DMS114 treated with DMSO at 0.1 percent for 48 hours (cell line): Measurements from ENCODE around the gene TTC36.
"Not testable (repeated sequence)": the region's sequence is repeated elsewhere in the genome, so short reads cannot be mapped to it uniquely, and the experiment has no call there.

ENCODE experiments used
- DNase-seq: peaks from one replicate; lab custom pipeline; 2025; ENCODE audit not compliant: unreplicated experiment; lab: John Stamatoyannopoulos, UW

The TTC36 gene

GRCh38 chr11:118527109-118527508 is at the start of gene TTC36:
TTC36 (plus strand) TSS chr11:118527474; CDS start chr11:118527495, 21 bp downstream.
- DNase-seq = no peak

- not testable (repeated sequence) for DNase-seq
These were observed 46.0 kb upstream of the TTC36 start for GRCh38 chr11:118481238-118481637.

GRCh38 chr11:118484405-118484804 is 42.9 kb upstream of the TTC36 start:
- DNase-seq = no peak

DNA sequence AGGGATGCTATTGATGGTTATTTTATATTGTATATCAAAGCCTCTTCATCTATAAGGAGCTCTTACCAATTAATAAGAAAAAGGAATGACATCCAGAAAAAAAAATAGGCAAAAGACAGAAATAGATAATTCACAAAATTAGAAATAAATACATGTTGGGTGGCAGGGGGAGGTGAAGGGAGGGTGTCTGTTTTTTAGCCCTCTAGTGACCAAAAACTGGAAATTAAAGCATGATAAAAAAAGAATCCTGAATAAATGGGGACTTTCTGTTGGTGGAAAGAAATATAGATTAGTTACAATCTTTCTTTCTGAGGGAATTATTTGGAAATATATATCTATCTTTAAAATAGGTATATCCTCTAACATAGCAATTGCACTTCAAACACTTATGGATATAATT is 42.0 kb upstream of the TTC36 start:
- no peak for DNase-seq

- peak; percentile 68 for DNase-seq
These were observed 38.7 kb upstream of the TTC36 start for GRCh38 chr11:118488480-118489109.

- DNase-seq = no peak
These were observed 36.2 kb upstream of the TTC36 start for GRCh38 chr11:118491041-118491440.

GRCh38 chr11:118497831-118498230 is 29.4 kb upstream of the TTC36 start:
- DNase-seq = no peak

DNA sequence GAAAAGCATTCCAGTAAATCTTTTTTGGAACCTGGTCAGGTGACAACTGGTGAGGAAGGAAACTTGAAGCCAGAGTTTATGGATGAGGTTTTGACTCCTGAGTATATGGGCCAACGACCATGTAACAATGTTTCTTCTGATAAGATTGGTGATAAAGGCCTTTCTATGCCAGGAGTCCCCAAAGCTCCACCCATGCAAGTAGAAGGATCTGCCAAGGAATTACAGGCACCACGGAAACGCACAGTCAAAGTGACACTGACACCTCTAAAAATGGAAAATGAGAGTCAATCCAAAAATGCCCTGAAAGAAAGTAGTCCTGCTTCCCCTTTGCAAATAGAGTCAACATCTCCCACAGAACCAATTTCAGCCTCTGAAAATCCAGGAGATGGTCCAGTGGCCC is 24.1 kb upstream of the TTC36 start:
- no peak for DNase-seq

DNA sequence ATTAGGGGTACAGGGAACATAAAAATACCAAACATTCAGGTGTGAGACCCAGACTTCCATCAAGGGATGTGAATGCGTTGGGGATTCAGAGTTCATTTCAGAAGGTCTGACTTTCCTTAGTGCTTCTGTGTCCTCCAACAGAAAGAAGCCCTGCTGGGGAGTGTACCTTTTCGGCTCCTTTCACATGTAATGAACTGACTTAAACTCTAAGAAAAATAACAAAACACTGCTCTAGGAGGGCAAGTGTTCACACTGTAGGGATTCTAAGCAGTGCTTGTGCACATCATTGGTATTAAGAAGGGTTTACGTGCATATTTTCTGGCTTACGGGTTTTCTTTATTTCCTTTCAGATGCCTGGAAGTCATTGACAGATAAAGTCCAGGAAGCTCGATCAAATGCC is 15.7 kb upstream of the TTC36 start:
- no peak for DNase-seq

GRCh38 chr11:118514103-118514502 is 13.2 kb upstream of the TTC36 start:
- no peak for DNase-seq

DNA sequence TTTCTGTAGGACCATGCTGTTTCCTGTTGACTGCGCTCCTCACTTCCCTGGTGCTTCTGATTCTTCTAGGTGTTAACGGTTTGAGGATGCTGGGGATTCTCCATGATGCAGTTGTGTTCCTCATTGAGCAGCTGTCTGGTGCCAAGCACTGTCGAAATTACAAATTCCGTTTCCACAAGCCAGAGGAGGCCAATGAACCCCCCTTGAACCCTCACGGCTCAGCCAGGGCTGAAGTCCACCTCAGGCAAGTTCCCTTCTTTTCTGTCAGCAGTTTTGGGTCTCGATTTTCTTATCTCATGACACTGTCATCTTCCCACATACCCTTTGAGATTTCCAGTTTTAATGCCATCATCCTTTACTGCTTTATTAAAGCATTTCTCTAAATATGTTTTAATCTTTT is 7.7 kb upstream of the TTC36 start:
- DNase-seq = no peak

DNA sequence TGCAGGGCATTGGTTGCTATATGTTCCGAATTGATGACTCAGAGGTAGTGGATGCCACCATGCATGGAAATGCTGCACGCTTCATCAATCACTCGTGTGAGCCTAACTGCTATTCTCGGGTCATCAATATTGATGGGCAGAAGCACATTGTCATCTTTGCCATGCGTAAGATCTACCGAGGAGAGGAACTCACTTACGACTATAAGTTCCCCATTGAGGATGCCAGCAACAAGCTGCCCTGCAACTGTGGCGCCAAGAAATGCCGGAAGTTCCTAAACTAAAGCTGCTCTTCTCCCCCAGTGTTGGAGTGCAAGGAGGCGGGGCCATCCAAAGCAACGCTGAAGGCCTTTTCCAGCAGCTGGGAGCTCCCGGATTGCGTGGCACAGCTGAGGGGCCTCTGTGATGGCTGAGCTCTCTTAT is 5.4 kb upstream of the TTC36 start:
- no peak for DNase-seq

GRCh38 chr11:118522571-118523072 is 4.7 kb upstream of the TTC36 start:
- DNase-seq = no peak

GRCh38 chr11:118524356-118524755 is 2.9 kb upstream of the TTC36 start:
- no peak for DNase-seq

DNA sequence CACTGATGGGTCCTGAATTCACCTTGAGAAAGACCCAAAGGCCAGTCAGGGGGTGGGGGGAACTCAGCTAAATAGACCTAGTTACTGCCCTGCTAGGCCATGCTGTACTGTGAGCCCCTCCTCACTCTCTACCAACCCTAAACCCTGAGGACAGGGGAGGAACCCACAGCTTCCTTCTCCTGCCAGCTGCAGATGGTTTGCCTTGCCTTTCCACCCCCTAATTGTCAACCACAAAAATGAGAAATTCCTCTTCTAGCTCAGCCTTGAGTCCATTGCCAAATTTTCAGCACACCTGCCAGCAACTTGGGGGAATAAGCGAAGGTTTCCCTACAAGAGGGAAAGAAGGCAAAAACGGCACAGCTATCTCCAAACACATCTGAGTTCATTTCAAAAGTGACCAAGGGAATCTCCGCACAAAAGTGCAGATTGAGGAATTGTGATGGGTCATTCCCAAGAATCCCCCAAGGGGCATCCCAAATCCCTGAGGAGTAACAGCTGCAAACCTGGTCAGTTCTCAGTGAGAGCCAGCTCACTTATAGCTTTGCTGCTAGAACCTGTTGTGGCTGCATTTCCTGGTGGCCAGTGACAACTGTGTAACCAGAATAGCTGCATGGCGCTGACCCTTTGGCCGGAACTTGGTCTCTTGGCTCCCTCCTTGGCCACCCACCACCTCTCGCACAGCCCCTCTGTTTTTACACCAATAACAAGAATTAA is 2.4 kb upstream of the TTC36 start:
- DNase-seq = no peak

DNA sequence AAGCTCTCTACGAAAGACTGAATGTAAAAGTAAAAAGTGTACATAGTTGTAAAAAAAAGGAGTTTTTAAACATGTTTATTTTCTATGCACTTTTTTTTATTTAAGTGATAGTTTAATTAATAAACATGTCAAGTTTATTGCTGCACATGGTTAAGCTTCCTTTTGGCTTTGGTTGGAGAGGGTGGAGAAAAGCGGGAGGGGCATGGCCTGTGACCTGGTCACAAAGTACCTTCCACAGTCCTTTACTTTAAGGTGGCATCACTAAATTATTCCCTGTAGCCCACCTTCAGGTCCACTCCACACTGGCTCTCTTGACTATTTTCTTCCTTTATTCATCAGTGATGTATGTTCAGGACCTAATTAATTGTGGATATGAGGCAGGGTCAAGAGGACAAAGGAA is 586 bp upstream of the TTC36 start:
- no peak for DNase-seq

DNA sequence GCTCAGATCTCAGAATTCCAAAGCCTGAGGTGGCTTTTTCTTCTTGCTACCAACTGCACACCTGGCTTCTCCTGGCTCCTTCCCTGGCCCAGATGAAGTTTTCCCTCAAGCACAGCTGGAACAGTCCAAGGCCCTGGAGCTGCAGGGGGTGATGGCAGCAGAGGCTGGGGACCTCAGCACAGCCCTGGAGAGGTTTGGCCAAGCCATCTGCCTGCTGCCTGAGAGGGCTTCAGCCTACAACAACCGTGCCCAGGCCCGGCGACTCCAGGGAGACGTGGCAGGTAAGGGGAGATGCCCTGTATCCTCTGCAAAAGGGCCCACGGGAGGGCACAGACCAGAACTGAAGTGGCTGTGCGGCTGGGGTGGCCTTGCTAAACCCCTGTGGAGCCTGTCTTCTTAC is 1.2 kb downstream of the TTC36 start:
- DNase-seq = no peak

GRCh38 chr11:118529584-118530175 is 2.4 kb downstream of the TTC36 start:
- no peak for DNase-seq

DNA sequence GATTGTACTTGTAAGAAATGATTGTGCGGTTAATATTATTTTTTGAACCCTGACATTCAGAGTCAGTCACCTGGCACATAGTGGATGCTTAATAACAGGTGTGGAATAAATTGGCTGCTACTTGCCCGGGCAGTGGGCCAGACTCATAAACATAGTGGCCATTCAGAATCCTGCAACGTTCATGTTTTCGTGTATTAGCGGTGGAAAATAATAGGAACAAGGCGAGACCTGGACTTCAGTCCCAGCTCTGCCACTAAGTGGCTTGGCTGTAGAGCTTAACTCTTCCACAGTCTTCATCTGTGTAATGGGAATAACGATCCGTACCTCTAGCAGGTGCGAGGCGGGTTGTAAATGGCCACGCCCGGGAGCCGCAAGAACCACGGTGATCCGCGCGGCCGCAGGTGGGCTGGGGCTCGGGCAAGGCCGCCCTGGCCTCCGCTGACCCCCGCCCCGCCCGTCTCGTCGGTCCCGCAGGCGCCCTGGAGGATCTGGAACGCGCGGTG is 3.0 kb downstream of the TTC36 start:
- no peak for DNase-seq

GRCh38 chr11:118530683-118531596 is 3.7 kb downstream of the TTC36 start, which contains the start of gene TMEM25:
TMEM25 (plus strand) TSS chr11:118531192; CDS start chr11:118531802, 610 bp downstream.
- no peak for DNase-seq

DNA sequence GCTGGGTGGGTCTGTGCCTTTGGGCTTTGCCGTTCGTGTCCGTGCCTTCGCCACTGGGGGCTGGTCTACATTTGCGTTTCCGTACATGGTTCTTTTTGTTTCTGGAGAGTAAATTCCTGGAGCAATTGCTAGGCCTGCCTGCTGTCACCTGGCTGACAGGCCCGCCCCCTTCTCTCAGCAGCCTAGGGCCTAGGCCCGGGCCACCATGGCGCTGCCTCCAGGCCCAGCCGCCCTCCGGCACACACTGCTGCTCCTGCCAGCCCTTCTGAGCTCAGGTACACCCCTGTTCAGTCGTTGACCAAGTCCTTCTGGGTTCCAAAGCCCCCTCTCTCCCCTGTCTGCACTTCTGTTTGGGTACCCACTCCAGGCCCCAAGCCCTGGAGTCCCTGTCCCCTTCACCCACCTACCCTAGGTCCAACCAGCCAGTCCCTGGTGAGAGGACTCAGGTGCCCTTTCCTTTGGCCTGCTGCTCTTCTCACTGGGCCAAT is 4.4 kb downstream of the TTC36 start:
- DNase-seq = no peak
